Ascending aorta (tissue), 2 donors: ENCODE data around the gene MATCAP1. TPM values are rescaled to one million over a fixed set of nuclear protein-coding genes. Genes with fewer than 3 reads are reported as not detected.

Source experiments
- DNase-seq, 2 donors: peaks; one replicate each; pipeline ENCODE4 v3.0.0-alpha.2; 2019; ENCODE audit warnings: low spot score in 2 of 2
- H3K27ac ChIP-seq, 2 donors: fragments of 200-600 bp; sonication (generic); one replicate each; pipeline ENCODE4 v1.5.1; 2016 to 2017; ENCODE audit warnings: mild to moderate bottlenecking in 1 of 2
- H3K27me3 ChIP-seq: fragments of 200-600 bp; sonication (generic); one replicate; pipeline ENCODE4 v1.5.1; 2017
- H3K36me3 ChIP-seq, 2 donors: fragments of 200-600 bp; sonication (generic); one replicate each; pipeline ENCODE4 v1.5.1; 2016
- H3K4me1 ChIP-seq, 2 donors: fragments of 200-600 bp; sonication (generic); one replicate each; pipeline ENCODE4 v1.5.1; 2016 to 2017; ENCODE audit warnings: mild to moderate bottlenecking in 1 of 2
- H3K4me3 ChIP-seq, 2 donors: fragments of 200-600 bp; sonication (generic); one replicate each; pipeline ENCODE4 v1.5.1; 2016 to 2017; ENCODE audit warnings: mild to moderate bottlenecking in 1 of 2
- H3K9me3 ChIP-seq, 2 donors: fragments of 200-600 bp; sonication (generic); one replicate each; pipeline ENCODE4 v1.5.1; 2016
- intact Hi-C: fragments of 100-400 bp; cut with DNase I; formaldehyde crosslinking; loops from one replicate; pipeline ENCODE4 v1.15.1; 2023
- total RNA-seq: library from RNA; depleted of rRNA; stranded (reverse); fragments of >200 nt; gene quantifications from one replicate; pipeline ENCODE4 v1.1.0, GENCODE V29; 2016
- TF ChIP-seq, protein P1 (sequence below), 3 experiments: fragments of 200-600 bp in 2 of 3; fragments of 450-650 bp in 1 of 3; sonication (generic) in 2 of 3; IDR thresholded peaks; one replicate each; pipeline ENCODE4 v1.5.1; 2016 to 2019; ENCODE audit warnings: antibody characterized with exemption in 3 of 3, mild to moderate bottlenecking in 1 of 3, moderate library complexity in 1 of 3

The MATCAP1 gene
- total RNA-seq, 1 donor from 2014 or later = 18.9 TPM

DNA sequence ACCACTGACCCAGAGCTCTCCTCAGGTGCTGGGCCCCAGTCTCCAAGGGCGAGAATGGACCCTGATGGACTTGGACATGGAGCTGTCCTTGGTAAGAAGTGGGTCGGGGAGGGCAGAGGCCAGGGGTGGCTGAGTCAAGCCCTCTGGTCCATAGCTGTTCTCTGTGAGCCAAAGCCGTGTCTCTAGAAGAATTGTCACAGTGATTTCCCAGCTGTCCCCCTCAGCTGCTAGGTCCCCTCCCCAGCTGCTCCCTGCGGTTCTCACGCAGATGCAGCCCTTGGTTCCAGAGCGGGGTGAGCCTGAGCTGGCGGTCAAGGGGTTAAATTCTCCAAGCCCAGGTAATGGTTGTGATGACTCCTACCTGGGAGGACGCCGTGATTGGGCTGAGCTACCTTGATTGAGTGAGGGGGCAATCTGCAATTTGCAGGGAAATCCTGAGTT is 14.7 kb downstream of the MATCAP1 start:
- Histone ChIP-seq H3K4me3 (peak overlapping the region in 1 of 2 donors; percentile 64), H3K9me3 (no peaks in the 10 kb centered on the region), H3K4me1 (peaks cover 24 to 33% of the 10 kb centered on the region in 2 donors), H3K27ac (peak overlapping the region; percentile 91 to 93), H3K36me3 (no peaks in the 10 kb centered on the region), H3K27me3 (no peaks in the 10 kb centered on the region)
- DNase-seq = no peak
- intact Hi-C loops = no loop called here
- TF ChIP-seq, protein P1, sequence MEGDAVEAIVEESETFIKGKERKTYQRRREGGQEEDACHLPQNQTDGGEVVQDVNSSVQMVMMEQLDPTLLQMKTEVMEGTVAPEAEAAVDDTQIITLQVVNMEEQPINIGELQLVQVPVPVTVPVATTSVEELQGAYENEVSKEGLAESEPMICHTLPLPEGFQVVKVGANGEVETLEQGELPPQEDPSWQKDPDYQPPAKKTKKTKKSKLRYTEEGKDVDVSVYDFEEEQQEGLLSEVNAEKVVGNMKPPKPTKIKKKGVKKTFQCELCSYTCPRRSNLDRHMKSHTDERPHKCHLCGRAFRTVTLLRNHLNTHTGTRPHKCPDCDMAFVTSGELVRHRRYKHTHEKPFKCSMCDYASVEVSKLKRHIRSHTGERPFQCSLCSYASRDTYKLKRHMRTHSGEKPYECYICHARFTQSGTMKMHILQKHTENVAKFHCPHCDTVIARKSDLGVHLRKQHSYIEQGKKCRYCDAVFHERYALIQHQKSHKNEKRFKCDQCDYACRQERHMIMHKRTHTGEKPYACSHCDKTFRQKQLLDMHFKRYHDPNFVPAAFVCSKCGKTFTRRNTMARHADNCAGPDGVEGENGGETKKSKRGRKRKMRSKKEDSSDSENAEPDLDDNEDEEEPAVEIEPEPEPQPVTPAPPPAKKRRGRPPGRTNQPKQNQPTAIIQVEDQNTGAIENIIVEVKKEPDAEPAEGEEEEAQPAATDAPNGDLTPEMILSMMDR (IDR thresholded peaks at IDR 0.05) = no peak

DNA sequence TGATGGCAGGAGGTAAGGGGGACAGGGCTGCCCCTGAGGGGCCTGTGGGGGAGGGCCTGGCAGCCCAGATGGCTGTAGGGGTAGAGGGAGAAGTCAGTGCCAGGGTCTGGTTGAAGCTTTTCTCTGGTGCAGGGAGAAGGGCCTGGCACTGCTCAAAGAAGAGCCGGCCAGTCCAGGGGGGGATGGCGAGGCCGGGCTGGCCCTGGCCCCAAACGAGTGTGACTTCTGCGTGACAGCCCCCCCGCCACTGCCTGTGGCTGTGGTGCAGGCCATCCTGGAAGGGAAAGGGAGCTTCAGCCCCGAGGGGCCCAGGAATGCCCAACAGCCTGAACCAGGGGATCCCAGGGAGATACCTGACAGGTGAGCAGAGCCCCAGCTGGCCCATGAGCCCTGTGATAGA is 16.2 kb downstream of the MATCAP1 start:
- intact Hi-C loops = no loop called here
- Histone ChIP-seq H3K36me3 (no peaks in the 10 kb centered on the region), H3K4me1 (peaks cover 29 to 40% of the 10 kb centered on the region in 2 donors), H3K27me3 (no peaks in the 10 kb centered on the region), H3K4me3 (no peak overlapping the region), H3K27ac (no peak overlapping the region), H3K9me3 (no peaks in the 10 kb centered on the region)
- no peak for DNase-seq
- TF ChIP-seq, protein P1 (IDR thresholded peaks at IDR 0.05) = no peak

DNA sequence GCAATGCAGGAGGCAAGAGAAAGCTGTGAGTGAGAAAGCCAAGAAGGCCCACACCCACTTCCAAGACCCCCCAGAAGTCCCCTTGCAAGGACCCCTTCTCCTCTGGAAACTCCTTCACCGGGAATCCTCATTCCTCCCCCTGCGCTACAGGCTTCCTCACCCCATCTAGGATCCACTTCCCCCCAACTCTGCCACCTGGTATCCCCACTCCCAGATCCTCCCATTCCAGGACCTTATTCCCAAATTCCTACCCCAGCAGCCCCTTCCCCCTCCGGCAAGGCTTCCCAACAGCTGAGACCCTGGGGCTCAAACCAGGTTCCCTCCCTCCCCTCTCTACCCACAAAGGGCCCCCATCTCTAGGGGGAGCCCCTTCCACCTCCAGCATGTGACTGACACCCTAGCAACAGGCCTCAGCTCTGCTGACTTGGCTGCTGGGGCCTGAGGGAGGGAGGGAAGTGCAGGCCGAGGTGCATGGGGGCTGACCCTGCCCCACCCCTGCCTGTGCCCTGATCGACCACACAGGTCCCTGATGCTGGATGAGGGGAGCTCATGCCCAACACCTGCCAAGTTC is 17.1 kb downstream of the MATCAP1 start:
- TF ChIP-seq, protein P1 (IDR thresholded peaks at IDR 0.05) = no peak
- no peaks in the 10 kb centered on the region for H3K27me3 ChIP-seq
- intact Hi-C loops = no loop called here
- DNase-seq = no peak
- peaks cover 29 to 45% of the 10 kb centered on the region in 2 donors for H3K4me1 ChIP-seq
- no peak overlapping the region for H3K4me3 ChIP-seq
- no peaks in the 10 kb centered on the region for H3K36me3 ChIP-seq
- no peak overlapping the region for H3K27ac ChIP-seq
- H3K9me3 ChIP-seq = no peaks in the 10 kb centered on the region

DNA sequence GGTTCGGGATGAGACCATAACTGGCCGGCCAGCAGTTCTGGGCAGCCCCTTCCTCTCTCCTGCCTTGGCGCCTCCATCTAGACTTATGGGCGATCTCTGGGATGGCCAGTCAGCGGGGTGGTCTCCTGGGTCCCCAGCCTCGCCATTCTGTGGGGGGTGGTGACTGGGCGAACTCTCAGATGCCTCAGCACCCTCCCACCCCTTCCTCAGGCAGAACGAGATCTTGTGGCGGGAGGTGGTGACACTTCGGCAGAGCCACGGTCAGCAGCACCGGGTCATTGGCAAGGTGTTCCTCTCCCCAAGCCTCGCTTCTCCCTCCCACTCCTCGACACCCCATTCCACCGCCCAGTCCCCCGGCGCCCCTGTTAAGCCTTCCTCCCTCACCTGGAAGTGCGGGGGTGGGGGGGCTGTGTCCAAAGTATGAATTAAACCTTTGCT is 17.6 kb downstream of the MATCAP1 start:
- Histone ChIP-seq H3K27me3 (no peaks in the 10 kb centered on the region), H3K4me3 (no peak overlapping the region)
- intact Hi-C loops = no loop called here

DNA sequence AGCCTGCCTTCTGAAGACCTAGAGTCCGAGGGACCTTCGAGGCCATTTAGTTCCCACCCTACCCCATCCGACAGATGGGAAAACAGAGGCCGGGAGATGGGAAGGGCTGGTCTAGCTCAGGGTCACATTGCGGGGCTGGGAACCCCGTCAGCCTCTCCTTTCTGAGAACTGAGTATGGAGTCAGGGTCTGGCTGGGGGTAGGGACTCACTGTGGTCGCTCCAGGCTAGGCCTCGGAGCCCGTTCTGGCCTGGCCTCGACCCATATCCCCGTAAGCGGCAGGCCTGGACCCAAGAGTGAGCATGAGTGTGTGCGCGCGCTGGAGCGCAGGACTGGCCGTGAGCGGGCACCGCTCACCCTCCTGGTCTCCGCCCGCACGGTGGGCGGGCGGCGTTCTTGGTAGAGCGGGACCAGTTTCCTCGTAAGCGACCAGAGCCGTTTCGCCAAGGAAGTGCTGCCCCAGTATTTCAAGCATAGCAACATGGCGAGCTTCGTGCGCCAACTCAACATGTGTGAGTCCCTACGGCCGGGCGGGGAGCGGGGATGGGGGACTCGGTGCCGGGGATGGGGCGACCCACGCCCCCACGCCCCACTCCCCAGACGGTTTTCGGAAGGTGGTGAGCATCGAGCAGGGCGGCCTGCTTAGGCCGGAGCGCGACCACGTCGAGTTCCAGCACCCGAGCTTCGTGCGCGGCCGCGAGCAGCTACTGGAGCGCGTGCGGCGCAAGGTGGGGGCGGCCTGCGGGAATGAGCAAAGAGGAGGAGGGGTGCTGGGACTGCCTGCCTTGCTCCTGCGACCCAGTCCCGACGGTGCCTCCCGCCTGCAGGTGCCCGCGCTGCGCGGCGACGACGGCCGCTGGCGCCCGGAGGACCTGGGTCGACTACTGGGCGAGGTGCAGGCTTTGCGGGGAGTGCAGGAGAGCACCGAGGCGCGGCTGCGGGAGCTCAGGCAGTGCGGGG is 18.4 kb downstream of the MATCAP1 start:
- DNase-seq = no peak
- peak overlapping the region; percentile 77 to 79 for H3K27ac ChIP-seq
- H3K9me3 ChIP-seq = no peaks in the 10 kb centered on the region
- no peaks in the 10 kb centered on the region for H3K27me3 ChIP-seq
- H3K4me1 ChIP-seq = peaks cover 29 to 53% of the 10 kb centered on the region in 2 donors
- TF ChIP-seq, protein P1 (IDR thresholded peaks at IDR 0.05) = no peak
- H3K4me3 ChIP-seq = peak overlapping the region; percentile 50 to 57
- intact Hi-C loops = no loop called here
- H3K36me3 ChIP-seq = no peaks in the 10 kb centered on the region

More for the DNA sequence above, 17.6 kb downstream of the MATCAP1 start:
- H3K4me1 ChIP-seq = peaks cover 29 to 51% of the 10 kb centered on the region in 2 donors
- H3K9me3 ChIP-seq = no peaks in the 10 kb centered on the region
- TF ChIP-seq, protein P1 (IDR thresholded peaks at IDR 0.05) = no peak
- no peak for DNase-seq
- H3K36me3 ChIP-seq = no peaks in the 10 kb centered on the region
- no peak overlapping the region for H3K27ac ChIP-seq
